ENCODE measurements around the gene ZYX. TPM values are rescaled to one million over a fixed set of nuclear protein-coding genes. Genes with fewer than 3 reads are reported as not detected.
A peak's percentile ranks its signal among the peaks of the same experiment; 100 is the strongest.

ZYX gene
- total RNA-seq, 2 donors from 2014 or later = 40.2 to 60.6 TPM

- no peaks in the 10 kb centered on the region for H3K9me3 ChIP-seq
- peaks cover 44% of the 10 kb centered on the region for H3K4me1 ChIP-seq
- H3K36me3 ChIP-seq (replicated peaks in 1 of 2; ENCODE audit: insufficient read depth in 1 of 2, low read depth in 2 of 2) = no peaks in the 10 kb centered on the region
- 87 to 90% methylated on average over 15 of the region's 15 CpGs for WGBS, 2 donors
- TF ChIP-seq, protein P1, sequence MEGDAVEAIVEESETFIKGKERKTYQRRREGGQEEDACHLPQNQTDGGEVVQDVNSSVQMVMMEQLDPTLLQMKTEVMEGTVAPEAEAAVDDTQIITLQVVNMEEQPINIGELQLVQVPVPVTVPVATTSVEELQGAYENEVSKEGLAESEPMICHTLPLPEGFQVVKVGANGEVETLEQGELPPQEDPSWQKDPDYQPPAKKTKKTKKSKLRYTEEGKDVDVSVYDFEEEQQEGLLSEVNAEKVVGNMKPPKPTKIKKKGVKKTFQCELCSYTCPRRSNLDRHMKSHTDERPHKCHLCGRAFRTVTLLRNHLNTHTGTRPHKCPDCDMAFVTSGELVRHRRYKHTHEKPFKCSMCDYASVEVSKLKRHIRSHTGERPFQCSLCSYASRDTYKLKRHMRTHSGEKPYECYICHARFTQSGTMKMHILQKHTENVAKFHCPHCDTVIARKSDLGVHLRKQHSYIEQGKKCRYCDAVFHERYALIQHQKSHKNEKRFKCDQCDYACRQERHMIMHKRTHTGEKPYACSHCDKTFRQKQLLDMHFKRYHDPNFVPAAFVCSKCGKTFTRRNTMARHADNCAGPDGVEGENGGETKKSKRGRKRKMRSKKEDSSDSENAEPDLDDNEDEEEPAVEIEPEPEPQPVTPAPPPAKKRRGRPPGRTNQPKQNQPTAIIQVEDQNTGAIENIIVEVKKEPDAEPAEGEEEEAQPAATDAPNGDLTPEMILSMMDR (IDR thresholded peaks at IDR 0.05) = no peak
- TF ChIP-seq POLR2A (IDR thresholded peaks at IDR 0.05) = no peak
- H3K27ac ChIP-seq = peak overlapping the region in 3 of 4 donors; percentile 85 to 97 (median 95)
- H3K27me3 ChIP-seq = no peaks in the 10 kb centered on the region
- no peak overlapping the region for H3K4me3 ChIP-seq
- DNase-seq = no peak
- intact Hi-C loops (cut with DNase I) = no loop called here
- ATAC-seq = no peak
Observed at GRCh38 chr7:143382791-143383641, 1.9 kb downstream of the ZYX start.

GRCh38 chr7:143383642-143383957, 2.5 kb downstream of the ZYX start:
- Histone ChIP-seq H3K27me3 (no peaks in the 10 kb centered on the region), H3K9me3 (no peaks in the 10 kb centered on the region), H3K36me3 (replicated peaks in 1 of 2; ENCODE audit: insufficient read depth in 1 of 2, low read depth in 2 of 2) (no peaks in the 10 kb centered on the region), H3K4me3 (no peak overlapping the region), H3K27ac (peak overlapping the region in 1 of 4 donors; percentile 40), H3K4me1 (peaks cover 44% of the 10 kb centered on the region)
- DNase-seq (no peak), ATAC-seq (no peak)
- intact Hi-C loops (cut with DNase I) = no loop called here
- WGBS, 2 donors = 77 to 80% methylated on average over 1 of the region's 1 CpG
- TF ChIP-seq, protein P1 (IDR thresholded peaks at IDR 0.05) = no peak
- no peak for TF ChIP-seq POLR2A (IDR thresholded peaks at IDR 0.05)

DNA sequence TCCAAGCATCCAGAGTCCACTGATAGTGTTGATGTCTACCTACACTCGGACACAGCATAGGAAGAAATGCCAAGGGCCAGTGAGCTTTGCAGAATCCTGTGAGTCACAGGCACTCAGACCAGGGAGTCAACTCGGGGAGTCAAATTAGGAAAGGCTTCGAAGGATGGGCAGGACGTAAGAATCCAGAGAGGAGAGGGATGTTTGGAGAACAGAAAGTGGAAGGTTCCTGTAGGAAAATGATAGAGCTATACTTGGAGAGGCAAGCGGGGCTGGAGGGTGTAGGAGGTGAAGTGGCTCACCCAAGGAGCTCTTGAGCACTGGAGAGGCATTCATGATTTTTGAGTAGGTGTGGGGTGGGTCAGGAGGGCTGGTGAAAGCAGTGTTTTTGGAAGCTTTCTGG, 3.0 kb downstream of the ZYX start:
- no peak overlapping the region for H3K4me3 ChIP-seq
- H3K4me1 ChIP-seq = peaks cover 43% of the 10 kb centered on the region
- intact Hi-C loops (cut with DNase I) = no loop called here
- TF ChIP-seq, protein P1 (IDR thresholded peaks at IDR 0.05) = no peak
- TF ChIP-seq POLR2A (IDR thresholded peaks at IDR 0.05) = no peak
- no peaks in the 10 kb centered on the region for H3K36me3 ChIP-seq (replicated peaks in 1 of 2; ENCODE audit: insufficient read depth in 1 of 2, low read depth in 2 of 2)
- WGBS, 2 donors = 78 to 89% methylated on average over 5 of the region's 5 CpGs
- no peak for DNase-seq
- H3K27ac ChIP-seq = peak overlapping the region in 1 of 4 donors; percentile 21
- no peaks in the 10 kb centered on the region for H3K9me3 ChIP-seq
- H3K27me3 ChIP-seq = no peaks in the 10 kb centered on the region
- no peak for ATAC-seq

- 68 to 84% methylated on average over 14 of the region's 14 CpGs for WGBS, 2 donors
- Histone ChIP-seq H3K4me1 (peaks cover 35% of the 10 kb centered on the region), H3K9me3 (no peaks in the 10 kb centered on the region), H3K4me3 (no peak overlapping the region), H3K27me3 (no peaks in the 10 kb centered on the region), H3K36me3 (replicated peaks in 1 of 2; ENCODE audit: insufficient read depth in 1 of 2, low read depth in 2 of 2) (no peaks in the 10 kb centered on the region), H3K27ac (peak overlapping the region in 2 of 4 donors; percentile 9 to 21)
- no peak for TF ChIP-seq POLR2A (IDR thresholded peaks at IDR 0.05)
- TF ChIP-seq, protein P1 (IDR thresholded peaks at IDR 0.05) = no peak
- ATAC-seq (no peak), DNase-seq (peak in 1 of 4 donors; percentile 50)
- intact Hi-C loops (cut with DNase I) = no loop called here
Observed at GRCh38 chr7:143384661-143385631, 3.8 kb downstream of the ZYX start.

Data from body of pancreas (tissue), 4 donors.